IPS-NIHi7 (cell line): ENCODE data around the gene SLC38A4.

Experiments used
- DNase-seq: peaks from one replicate; pipeline ENCODE4 v3.0.0; 2012; ENCODE audit warnings: mixed read lengths; ENCODE audit errors: extremely low spot score

Gene SLC38A4

DNA sequence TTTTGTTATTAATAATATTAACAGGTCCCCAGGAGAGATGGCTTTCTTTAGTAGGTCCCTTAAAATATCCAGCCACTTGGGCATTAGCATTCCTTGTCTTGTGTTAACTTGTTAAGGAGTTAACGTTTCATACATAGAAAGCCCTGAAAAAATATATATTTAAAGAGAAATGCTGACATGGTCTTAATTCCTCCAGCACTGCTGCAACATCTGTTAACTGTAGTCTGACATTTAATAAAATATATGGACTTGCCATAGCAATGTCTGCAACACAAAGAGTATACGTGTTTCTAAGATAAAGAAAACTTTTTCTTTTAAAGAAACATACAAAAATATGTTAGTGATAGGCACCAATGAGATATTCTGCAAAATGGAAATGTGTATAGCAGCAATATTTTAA is 10.0 kb downstream of the SLC38A4 start:
- no peak for DNase-seq

DNA sequence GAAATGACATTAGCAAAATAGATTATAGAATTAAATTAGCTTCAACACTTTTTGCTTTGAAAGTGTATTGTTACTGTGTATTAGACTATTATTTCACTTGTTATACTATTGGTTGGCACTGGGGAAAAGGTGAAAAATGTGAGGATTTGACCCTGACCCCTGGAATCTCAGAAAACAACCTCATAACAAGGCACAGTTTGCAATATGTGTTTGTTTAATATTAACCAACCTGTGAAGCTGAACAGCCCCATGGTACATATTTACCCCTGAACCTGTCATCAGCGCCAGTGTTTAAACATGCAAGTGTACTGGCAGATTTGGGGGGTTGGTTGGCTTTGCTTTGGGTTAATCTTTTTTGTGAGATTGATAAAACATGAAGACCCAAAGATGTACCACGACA is 11.7 kb downstream of the SLC38A4 start:
- no peak for DNase-seq

DNA sequence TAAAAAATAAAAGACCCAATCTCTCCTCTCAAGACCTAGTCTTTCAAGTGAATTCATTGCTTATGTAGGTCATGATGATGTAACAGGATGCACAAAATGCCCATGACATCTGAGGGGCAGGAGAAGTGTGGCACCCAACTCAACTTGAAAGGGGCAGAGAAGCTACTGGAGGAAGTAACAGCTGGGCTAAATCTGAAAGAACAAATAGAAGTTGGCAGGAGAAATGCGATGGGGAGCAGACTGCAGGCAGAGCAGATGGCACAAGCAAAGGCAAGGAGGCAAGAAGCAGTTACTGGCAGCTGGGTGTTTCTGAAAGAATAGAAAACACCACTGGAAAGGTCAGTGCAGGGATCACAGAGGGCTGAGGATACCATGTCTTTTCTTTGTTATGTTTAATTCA is 14.6 kb downstream of the SLC38A4 start:
- DNase-seq: no peak

DNA sequence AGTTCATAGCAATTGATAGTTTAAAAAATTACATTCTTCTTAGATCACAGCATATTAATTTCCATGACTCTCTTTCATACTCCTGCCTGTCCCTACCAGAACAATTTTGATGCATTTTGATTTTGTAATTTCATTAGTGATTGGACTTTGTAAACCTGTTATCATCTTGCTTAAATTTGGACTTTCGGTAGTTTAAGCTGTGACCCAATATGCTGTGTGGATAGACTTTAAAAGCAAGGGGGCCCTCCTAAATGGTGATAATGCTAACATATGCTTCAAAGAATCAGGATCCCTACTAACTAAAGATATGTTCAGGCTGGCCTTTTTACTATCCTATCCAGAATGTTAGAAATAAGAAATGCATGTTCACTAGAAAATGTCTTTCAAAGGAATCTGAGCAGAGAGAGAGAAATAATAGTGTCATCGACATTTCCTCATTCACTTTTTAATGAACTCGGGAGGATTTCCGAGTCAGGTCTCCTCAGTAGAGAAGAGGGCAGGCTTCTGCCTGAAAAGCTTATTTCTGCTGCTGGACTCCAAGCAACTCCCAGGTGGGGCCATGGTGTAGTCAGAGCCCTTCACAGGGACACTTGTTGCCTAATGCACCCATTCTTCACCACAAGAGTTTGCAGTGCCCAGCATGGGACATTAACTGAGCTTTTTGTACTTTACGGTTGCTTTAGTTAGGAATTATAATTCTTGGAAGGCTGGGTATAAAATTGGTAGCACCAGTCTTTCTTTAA is 16.7 kb downstream of the SLC38A4 start:
- DNase-seq: no peak

DNA sequence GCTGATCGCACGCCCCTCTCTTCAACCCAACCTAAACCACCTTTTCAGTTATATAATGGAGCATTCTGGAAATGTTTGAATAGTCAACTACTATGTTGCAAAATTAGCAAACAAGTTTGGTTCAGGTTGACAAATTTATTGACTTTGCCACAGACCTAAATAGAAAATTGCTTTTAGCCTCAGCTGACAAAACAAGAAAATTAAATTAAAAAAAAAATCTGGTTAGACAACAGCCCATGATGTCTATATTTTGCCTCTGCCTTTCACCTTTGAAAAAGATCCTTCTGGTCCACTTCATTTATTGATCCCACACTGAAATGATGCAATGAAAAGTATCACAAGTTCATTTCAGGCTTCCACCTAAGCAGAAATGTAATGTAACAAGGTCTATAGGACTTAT is 17.5 kb downstream of the SLC38A4 start:
- no peak for DNase-seq

DNA sequence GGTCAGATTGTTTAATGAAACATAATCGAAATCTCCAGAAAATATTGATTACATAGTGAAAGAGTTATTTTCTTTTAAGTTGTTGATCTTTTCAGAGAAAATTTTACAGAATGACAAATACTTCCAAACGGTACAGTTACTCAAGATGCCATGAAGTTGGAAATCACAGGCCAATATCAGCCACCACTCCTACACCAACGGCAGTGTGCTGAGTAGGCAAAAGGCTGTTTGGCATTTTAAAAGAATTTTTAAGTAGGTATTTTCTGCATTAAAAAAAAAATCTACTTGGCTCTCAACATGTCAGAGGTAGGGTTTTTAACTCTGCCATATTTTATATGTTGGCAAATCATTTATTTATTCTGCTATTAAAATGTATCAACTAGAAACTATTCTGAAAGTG is 21.7 kb downstream of the SLC38A4 start:
- no peak for DNase-seq

DNA sequence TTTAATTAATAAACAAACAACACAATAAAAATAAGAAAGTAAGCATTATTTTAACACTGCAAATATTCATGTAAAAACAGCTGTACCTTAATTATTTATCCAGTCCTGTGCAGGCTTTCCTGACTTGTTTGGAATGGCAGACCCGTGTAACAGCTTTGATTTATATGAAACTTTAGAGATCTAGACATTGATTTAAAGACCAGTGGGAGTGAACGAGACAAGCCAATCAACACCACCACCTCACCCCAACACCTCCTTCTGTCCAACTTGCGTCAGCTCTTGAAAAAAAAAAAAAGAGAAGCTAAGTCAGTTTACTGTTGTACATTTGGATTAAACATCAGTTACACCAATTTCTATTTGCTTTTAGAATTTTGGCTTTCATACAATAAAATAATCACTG is 22.3 kb downstream of the SLC38A4 start:
- DNase-seq: no peak

DNA sequence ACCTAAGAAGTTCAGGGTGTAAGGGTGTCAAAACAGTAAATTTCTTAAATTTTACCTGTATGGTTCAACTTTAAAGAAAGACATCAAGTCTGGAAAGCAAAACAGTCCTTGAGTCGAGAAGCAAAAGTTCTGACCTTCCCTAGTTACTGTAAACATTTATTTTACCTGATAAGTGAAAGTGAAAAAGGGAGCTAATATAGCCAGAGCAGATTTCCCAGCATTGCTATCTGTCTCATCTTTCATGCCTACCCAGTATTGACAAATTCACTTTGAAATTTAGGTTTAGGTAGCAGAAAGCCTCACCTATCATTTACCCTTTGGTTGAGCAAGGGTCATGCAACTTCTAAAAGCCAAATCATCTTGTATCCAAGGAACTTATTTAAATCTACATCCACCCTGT is 24.5 kb downstream of the SLC38A4 start:
- DNase-seq: no peak

DNA sequence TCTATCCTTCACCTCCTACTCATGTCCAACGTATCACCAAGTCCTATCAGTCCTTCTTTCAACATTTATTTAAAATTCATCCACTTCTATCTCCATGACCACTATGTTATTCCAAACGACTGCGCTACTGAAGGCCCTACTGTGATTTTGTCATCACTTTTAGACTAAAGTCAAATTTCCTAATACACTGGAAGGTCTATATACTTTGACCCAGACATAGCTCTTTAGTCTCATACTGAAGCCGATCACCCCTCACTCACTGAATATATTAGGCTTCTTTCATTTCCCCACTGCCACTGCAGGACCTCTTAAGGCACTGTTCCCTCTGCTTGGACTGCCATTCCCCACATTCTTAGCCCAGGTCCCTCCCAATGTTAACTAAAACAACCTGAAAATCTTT is 25.6 kb downstream of the SLC38A4 start:
- DNase-seq: no peak

DNA sequence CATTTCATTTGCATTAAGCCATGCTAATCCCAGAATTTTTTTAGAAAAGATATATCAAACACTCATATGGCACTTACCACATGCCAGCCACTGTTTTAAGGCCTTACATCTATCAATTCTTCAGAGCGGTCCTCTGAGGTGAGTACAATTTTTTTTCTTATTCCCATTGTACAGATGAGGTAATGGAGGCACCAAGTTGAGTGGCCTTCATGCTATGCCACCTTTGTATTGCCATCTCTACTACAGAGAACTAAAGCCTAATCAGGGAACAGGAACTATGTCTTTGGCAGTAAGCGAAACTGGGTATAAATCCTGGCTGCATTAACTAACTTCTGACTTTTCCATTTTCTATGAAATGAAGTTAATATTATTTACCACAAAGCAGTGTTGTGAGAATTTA is 27.1 kb downstream of the SLC38A4 start:
- no peak for DNase-seq

DNA sequence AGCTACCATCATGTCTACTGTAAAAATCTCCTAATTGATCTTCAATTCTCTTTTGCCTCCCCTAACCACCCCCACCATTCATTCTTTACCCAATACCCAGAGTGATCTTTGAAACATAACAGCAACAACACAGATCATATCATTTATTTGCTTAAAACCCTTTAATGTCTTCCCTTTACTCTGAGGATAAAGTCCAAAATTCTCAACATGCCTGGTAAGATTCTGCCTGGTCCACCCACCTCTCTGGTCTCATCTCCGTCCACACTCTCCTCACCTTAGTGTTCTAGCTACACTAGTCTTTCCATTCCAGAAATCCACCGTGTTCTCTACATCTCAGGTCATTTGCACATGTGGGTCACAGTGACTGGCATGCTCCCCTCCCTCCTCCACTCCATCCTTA is 27.7 kb downstream of the SLC38A4 start:
- DNase-seq: no peak

DNA sequence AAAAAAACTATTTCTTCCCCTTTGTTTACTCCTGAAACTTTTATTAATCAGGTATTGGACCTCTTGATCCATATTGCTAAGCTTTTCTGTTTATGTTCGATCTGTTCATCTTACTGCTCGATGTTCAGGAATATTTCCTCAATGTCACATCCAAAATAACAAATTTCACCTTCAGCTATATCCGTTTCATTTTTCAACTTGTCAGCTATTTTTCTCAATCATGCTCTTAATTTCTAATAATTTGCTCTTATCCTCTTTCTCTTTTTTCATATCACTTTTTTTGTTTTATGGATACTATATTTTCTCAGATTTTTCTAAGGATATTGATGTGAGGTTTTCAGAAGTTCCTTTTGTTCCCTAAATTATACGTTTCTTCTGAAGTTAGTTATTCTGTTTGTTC is 29.8 kb downstream of the SLC38A4 start:
- no peak for DNase-seq

DNA sequence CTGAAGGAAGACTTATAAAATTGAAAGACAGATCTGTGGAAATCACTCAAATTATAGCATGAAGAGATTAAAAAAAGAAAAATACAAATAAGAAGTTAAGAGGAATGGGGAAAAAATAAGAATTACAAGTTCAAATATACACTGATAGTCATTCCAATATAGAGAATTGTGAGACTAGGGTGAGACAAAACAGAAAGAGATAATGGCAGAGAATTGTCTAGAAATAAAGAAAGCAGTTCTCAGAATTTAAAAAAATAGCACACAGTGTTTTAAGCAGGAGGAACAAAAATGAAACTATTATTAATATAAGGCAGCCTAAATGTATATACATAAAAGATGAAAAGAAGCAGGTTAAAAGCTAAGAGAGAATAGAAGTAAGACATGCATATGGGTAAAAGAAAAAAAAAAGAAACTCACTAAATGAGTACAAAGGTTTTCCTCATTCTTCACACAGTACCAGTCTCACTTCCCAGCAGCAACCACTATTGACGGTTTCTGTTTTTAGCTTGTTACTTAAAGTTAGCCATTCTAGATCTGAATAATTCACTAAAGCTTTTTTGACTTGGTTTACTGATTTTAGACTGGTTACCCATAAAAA is 31.1 kb downstream of the SLC38A4 start:
- no peak for DNase-seq

DNA sequence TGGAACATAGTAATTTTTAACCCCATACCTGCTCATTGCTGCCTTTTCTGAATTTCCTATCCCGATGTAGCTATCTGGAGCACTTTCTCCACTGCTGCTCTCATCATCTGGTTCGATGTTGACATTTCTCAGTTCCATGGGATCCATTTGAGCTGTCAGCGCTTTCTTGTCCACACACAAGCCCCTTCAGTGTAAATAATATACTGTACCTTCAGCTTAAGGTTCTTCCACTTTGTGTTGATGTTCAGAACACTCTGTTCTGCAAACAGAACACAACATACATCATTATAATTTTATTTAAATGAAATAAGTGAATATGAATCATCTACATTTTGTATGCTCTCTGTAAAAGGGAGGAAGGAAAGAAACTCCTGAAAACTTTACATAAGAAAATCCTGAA is 32.9 kb downstream of the SLC38A4 start:
- no peak for DNase-seq

DNA sequence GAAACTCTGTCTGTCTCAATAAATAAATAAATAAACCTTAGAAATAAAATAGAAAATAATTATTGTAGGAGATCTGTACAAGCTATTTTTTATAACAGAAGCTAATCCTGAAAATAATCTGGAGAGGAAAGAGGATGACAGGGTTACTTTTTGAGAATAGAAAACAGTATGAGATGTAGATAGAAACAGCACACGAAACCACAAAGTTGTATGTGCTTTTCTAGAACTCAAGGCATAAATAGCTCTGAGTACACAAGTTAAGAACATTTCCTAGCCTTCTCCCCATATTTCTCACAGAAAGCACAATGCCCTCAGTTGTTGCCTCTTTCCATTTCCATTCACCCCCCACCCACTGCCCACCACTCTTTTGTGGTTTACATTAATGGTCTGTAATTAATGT is 35.7 kb downstream of the SLC38A4 start:
- no peak for DNase-seq

DNA sequence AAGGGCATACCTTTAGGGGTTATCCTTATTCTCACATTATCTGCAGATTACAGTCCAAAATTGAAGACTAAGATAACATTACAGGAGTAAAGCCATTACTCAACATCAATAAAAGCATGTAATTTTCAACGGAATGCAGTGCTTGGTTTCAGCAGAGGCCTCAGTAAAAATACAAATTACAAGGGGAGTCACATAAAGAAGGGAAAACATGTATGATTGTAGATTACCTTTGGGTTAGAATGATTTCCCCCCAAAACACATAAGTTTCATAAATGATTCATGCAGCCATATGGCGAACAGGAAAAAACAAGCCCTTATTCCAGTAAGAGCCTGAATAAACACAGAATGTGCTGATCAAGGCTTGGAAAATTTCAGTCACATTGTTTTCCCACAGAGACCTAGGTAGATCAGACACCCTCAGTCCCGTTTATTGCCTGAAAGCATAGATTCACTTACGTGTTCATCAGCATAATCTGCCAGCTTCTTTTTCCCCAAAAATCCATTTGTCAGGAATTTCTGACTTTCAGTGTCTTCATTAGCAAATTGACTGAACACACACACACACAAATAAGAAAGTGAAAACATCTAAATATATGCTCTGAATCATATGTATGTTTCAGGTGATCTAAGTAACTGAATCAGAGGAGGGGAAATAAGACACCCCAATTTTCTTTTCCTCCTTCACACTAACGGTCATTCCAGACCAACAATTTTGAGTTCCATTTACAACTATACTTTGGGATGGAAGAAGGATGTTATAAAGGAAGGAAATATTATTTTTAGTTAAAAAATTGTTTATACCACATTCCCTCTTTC is 37.5 kb downstream of the SLC38A4 start:
- DNase-seq: no peak

DNA sequence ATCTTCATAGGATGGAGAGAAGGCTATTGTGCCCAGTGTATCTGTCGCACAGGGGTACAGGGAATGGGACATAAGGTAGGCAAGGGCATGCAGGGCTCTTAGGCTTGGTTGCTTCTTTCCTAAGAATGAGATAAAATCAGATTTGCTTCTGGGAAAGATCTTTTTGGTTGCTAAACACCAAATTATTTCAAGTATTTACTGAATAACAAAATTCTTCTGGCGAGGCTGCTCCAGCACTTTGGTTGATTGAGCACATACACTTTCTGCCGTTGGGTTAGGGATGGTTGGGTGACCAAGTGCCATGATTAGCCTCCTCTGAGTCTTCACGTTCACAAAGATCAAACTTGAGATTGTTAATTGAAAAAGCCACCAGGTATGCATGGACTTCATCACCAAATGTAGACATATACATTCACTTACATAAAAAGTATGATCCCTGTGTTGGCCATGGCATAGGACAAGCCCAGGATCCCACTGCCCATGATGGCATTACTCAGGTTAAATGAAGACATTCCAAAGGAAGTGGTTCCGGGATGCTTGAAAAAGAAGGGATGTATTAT is 38.2 kb downstream of the SLC38A4 start:
- DNase-seq: no peak

DNA sequence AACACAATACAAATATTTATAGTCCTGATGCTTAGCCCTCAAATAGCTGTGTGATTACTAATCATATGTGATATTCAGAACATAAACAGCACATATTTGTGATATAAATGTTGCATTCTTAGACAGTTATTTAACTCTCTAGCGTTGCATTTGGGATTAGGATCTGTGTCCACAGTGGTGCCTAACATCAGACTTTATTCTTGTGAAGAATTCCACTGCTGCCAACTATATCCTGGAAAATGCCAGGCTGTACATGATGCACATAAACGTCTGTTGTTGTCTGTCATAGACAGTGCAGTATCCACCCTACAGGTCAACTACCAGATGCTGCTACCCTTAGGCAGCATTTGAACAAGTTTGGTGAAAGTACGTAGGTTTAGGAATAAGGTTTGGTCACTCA is 39.0 kb downstream of the SLC38A4 start:
- no peak for DNase-seq

DNA sequence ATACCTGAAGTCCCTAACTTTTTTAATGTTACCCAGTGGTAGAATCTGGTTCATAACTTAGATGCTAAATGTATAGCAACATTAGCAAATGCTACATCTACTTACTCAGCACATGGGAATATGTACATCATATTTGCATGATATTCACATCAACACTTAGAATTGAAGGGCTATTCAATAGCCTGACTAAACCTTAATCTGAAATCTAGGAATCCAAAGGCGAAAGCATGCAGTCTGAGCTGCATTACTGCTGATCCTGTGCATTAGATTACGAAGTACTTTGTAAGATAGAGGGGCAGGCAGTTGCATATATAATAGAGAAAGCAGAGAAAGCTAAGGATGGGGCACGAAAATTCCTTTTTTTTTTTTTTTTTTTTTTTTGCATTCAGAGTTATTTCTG is 40.4 kb downstream of the SLC38A4 start:
- DNase-seq: no peak

DNA sequence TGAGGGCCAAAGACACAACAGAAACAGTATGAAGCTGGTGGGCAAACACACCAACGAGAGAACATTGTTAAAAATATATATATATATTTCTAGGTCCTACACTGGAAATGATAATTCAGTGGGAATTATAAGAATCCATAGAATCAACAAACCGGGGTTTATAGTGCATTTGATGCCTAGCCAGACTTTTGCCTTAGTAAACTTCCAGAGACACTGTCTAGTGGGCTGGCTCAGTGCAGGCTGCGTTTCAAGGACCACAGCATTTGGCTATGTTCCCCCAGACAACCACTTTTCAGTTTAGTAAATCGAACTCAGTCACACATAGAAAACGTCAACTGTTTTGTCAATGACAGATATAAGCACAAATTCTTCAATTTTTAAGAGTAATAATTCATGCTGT is 41.9 kb downstream of the SLC38A4 start:
- DNase-seq: no peak

DNA sequence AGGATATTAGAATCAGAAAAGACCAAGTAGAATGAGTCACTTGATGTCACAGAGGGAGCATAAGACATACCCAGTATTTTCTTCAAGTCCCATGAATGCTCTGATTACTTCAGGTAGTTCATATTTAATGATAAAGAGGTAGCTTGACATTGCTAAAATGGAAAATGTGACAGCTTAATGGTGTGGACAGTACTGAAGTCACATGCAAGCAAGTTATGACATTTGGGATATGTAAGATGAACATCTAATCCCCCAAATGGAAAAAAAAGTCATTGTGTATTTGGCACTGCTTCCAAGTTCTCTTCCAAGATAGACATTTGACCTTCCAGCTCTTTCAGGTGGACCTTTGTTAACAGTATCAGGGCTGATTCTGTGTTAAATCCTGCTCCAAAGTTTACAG is 45.9 kb downstream of the SLC38A4 start:
- DNase-seq: no peak

DNA sequence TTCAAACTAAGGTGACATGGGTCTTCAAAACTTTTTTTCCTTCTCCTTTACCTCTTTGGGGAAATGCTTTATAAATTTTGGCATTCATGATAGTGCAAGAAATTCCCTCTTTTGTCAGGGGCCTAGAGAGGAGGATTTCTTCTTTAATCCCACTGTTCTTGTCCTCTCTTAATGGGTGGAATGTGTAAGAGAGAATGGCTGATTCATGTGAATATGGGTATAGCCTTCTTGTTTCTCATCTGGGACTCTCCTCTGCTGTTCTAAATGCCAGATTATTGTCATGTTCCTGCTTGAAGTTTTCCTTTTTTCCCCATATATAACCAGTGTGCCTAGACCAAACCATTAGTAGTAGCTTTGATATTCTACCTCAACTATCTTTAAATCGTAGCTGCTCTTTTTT is 46.7 kb downstream of the SLC38A4 start:
- DNase-seq: no peak

DNA sequence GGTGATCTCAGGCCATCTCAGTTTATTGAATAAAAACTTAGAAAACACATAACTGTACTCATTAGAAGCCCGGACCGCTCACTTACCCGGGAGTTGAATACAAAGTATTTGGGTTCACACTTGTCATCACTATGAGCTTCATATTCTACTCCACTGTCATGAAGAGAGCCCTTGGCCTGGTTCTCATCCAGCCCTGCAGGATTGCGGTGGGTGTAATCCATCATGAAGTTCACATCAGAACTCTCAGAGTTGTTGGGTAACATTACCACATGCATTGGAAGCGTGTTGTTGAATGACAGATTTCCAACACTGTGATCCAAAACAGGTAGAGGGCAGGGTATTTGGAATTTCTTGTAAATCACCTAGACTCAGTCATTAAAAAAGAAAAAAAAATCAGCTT is 47.4 kb downstream of the SLC38A4 start:
- DNase-seq: no peak
